Parietal lobe (tissue), 1 donor: ENCODE measurements around the gene POLR2I. TPM values are rescaled to one million over a fixed set of nuclear protein-coding genes. Genes with fewer than 3 reads are reported as not detected.

Experiments used
- total RNA-seq: library from RNA; depleted of rRNA; stranded (reverse); fragments of >200 nt; gene quantifications from one replicate; pipeline ENCODE4 v1.2.3, GENCODE V29; 2014

POLR2I gene
- 69.2 TPM for total RNA-seq

DNA sequence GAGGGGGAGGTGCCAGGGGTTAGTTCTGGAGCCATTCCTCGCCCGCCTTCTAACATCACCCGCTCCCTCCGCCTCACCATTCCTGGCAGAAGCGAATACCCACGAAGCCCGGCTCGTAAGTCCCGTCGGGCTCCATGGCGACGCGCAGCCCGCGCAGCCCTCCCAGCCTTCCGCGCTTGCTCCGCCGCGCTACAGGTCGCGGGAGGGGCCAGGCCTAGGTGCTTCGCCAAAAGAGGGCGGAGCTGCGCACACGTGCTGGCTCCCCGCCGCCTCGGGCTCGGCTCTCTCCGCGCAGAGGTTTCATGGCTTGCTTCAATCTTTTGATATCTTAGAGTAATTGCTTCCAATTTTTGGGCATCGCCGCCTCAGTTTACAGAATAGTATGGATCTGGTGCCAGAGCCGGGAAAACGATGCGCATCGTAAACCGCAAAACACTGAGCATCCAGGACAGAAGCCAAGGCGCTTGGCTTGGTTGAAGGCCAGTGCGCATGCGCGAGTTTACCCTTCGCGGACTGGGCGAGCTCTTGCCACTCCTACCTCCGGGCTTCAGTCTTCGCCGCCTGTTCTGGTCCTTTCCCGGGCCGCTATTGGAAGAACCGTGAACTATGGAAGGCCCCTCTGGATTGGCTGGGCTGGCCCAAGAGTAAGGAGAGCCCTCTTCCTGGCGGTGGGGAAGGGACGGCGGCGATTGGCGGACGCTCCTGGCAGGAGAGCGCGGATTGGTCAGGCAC, at the start of gene POLR2I:
POLR2I (minus strand) TSS at position 155 of the 732 bp plus-strand sequence; CDS start at position 136, 19 bp downstream.

GRCh38 chr19:36152352-36153091, 37.8 kb upstream of the POLR2I start, which contains the start of gene COX7A1:
Gene COX7A1 (minus strand): TSS chr19:36152447. CDS start chr19:36152407, 40 bp downstream.

GRCh38 chr19:36139473-36140303, 25.0 kb upstream of the POLR2I start, which contains the start of gene CAPNS1:
Gene CAPNS1 (plus strand): TSS chr19:36140066. CDS start chr19:36141012, 946 bp downstream.

DNA sequence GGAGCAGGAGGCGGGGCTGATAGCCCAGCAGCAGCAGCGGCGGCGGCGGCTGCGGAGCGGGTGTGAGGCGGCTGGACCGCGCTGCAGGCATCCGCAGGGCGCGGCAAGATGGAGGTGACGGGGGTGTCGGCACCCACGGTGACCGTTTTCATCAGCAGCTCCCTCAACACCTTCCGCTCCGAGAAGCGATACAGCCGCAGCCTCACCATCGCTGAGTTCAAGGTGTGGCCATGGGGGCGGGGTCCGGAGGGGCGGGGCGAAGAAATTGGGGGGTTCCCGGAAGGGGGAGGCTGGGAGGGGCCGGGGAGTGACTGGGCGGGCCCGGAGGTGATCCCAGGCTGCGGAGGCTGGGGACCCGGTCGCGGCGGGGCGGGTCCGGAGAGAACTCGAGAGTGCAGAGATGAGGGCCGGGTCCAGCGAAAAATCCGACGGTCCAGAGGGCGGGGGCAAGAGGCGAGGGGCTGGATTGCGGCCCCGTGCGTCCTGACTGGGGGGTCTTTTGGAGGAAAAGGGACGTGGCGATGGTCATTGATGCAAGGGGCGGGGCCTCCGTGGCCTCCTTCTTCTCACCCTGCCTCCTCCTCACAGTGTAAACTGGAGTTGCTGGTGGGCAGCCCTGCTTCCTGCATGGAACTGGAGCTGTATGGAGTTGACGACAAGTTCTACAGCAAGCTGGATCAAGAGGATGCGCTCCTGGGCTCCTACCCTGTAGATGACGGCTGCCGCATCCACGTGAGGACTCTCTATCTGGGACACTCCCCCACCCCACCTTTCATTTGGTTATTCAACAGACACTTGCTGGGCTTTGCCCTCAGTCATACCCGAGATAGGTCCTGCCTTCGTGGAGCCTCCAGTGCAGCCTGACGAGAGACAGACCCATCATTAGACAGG, 1.0 kb upstream of the POLR2I start, which contains the start of gene TBCB:
TBCB (plus strand) TSS at position 16 of the 891 bp plus-strand sequence; CDS start at position 109, 93 bp downstream.

DNA sequence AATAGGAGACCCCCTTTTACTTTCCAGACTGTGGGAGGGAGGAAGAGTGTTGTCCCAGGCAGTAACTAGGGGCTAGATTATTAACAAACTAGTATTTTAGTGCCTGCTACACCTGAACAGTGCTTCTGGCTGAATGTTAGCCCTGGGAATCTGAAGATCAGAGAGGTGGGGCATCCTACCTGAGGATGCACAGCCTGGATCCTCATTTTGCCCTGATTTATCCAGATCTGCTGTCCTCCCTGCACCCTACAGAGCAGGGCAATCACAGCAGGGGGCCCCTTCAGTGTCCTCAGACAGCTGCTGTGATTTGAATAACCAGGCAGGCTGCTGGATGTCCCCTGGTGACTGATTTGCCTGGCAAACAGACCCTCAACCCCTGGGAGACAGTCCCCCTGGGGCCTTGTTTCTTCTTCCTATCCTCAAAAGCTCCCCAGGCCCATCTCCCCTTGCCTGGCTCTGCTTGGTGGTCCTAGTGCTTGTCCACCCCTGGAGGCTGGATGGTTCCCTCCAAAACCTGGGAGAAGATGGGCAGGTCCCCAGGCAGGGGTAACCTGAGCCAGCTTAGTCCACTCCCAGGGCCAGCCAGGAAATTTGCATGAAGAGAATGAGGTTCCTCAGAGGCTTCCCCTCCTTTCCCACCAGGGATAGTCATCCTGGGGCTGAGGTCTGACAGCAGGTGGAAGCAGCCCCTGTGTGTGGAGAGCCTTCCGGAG, 4.0 kb downstream of the POLR2I start, which contains the start of gene OVOL3:
OVOL3 (plus strand) TSS at position 657 of the 713 bp plus-strand sequence. CDS start 60 bp downstream, outside the sequence.

Other genes starting within 250 kb of the POLR2I start
- gene APLP1, start 246.3 kb downstream of the POLR2I start, total RNA-seq: 197 TPM
- gene NFKBID, start 214.3 kb downstream of the POLR2I start, total RNA-seq: 3.8 TPM
- gene HCST, start 212.3 kb downstream of the POLR2I start, total RNA-seq: 1.6 TPM
- 3.4 TPM for gene TYROBP, start 206.6 kb downstream of the POLR2I start, total RNA-seq
- 15.7 TPM for gene LRFN3, start 178.5 kb downstream of the POLR2I start, total RNA-seq
- 13.5 TPM for gene SDHAF1, start 119.7 kb downstream of the POLR2I start, total RNA-seq
- 0.63 TPM for gene SYNE4, start 106.1 kb downstream of the POLR2I start, total RNA-seq
- 9.7 TPM for gene ALKBH6, start 100.7 kb downstream of the POLR2I start, total RNA-seq
- gene CLIP3, start 82.0 kb downstream of the POLR2I start, total RNA-seq: 59.5 TPM
- 1.9 TPM for gene THAP8, start 60.6 kb downstream of the POLR2I start, total RNA-seq
- 3.1 TPM for gene WDR62, start 60.0 kb downstream of the POLR2I start, total RNA-seq
- not detected for gene OVOL3, start 3.7 kb downstream of the POLR2I start, total RNA-seq
- gene TBCB, start 593 bp upstream of the POLR2I start, total RNA-seq: 385 TPM
- 77.6 TPM for gene CAPNS1, start 25.2 kb upstream of the POLR2I start, total RNA-seq
- 1.3 TPM for gene COX7A1, start 37.6 kb upstream of the POLR2I start, total RNA-seq
- gene ZNF565, start 99.8 kb upstream of the POLR2I start, total RNA-seq: 30.0 TPM
- 115 TPM for gene ZNF146, start 100.2 kb upstream of the POLR2I start, total RNA-seq